Lower leg skin (tissue), 4 donors: Measurements from ENCODE around the gene CCDC14. TPM values are rescaled to one million over a fixed set of nuclear protein-coding genes. Genes with fewer than 3 reads are reported as not detected.
"Not testable (repeated sequence)": the region's sequence is repeated elsewhere in the genome, so short reads cannot be mapped to it uniquely, and the experiment has no call there.

Source experiments
- DNase-seq, 2 donors: peaks; one replicate each; pipeline ENCODE4 v3.0.0-alpha.2; 2019; ENCODE audit warnings: low spot score in 2 of 2
- H3K4me3 ChIP-seq: fragments of 200-600 bp; sonication (generic); 2 replicates; pipeline ENCODE4 v1.5.1; 2017; ENCODE audit warnings: mild to moderate bottlenecking, low read depth; ENCODE audit not compliant: poor library complexity, severe bottlenecking
- CTCF ChIP-seq, 3 donors: fragments of 450-650 bp; IDR thresholded peaks; one replicate each; pipeline ENCODE4 v1.5.1; 2016; ENCODE audit warnings: antibody characterized with exemption in 3 of 3, mild to moderate bottlenecking in 3 of 3, moderate library complexity in 2 of 3
- POLR2A ChIP-seq, 2 donors: fragments of 450-650 bp; IDR thresholded peaks; one replicate each; pipeline ENCODE4 v1.6.1; 2016 to 2017; ENCODE audit warnings: antibody characterized with exemption in 2 of 2, mild to moderate bottlenecking in 1 of 2, moderate library complexity in 1 of 2
- WGBS, 2 donors: methylation state at CpG; one replicate each; pipeline ENCODE4 v1.1.5; 2018; 5-methylcytosine and 5-hydroxymethylcytosine counted together
- intact Hi-C: fragments of 100-400 bp; cut with DNase I; formaldehyde crosslinking; loops from one replicate; pipeline ENCODE4 v1.15.0; 2023; ENCODE audit warnings: low total_unique reads
- total RNA-seq, 4 donors: library from RNA; depleted of rRNA; stranded (reverse); fragments of >200 nt; gene quantifications; one replicate each; pipeline ENCODE4 v1.1.0, GENCODE V29; 2016

CCDC14 gene
- total RNA-seq, 4 donors from 2014 or later = 9.8 to 20.1 (median 12.9) TPM

- intact Hi-C loops = no loop called here
- no peak overlapping the region for H3K4me3 ChIP-seq
- no peak for DNase-seq
- no peak for TF ChIP-seq POLR2A (IDR thresholded peaks at IDR 0.05)
- no peak for TF ChIP-seq CTCF (IDR thresholded peaks at IDR 0.05)
- WGBS, 2 donors = 82 to 85% methylated on average over 3 of the region's 3 CpGs
Measured at GRCh38 chr3:123986427-123986826, 25.4 kb upstream of the CCDC14 start.

- WGBS, 2 donors = 75 to 83% methylated on average over 3 of the region's 3 CpGs
- intact Hi-C loops = no loop called here
Measured at GRCh38 chr3:123984957-123985356, 23.9 kb upstream of the CCDC14 start.

GRCh38 chr3:123984350-123984749 is 23.3 kb upstream of the CCDC14 start:
- H3K4me3 ChIP-seq = no peak overlapping the region
- 90 to 100% methylated on average over 1 of the region's 1 CpG for WGBS, 2 donors
- no peak for DNase-seq
- intact Hi-C loops = no loop called here
- no peak for TF ChIP-seq CTCF (IDR thresholded peaks at IDR 0.05)
- no peak for TF ChIP-seq POLR2A (IDR thresholded peaks at IDR 0.05)

More at GRCh38 chr3:123984957-123985356, 23.9 kb upstream of the CCDC14 start:
- no peak for DNase-seq
- no peak overlapping the region for H3K4me3 ChIP-seq
- TF ChIP-seq CTCF (IDR thresholded peaks at IDR 0.05) (no peak), POLR2A (IDR thresholded peaks at IDR 0.05) (no peak)

GRCh38 chr3:123981317-123981716 is 20.3 kb upstream of the CCDC14 start:
- H3K4me3 ChIP-seq, DNase-seq, intact Hi-C loops: not testable (repeated sequence)
- 62 to 67% methylated on average over 4 of the region's 4 CpGs for WGBS, 2 donors

GRCh38 chr3:123980539-123980938 is 19.5 kb upstream of the CCDC14 start:
- intact Hi-C loops = no loop called here
- TF ChIP-seq POLR2A (IDR thresholded peaks at IDR 0.05) (no peak), CTCF (IDR thresholded peaks at IDR 0.05) (no peak)
- 79 to 82% methylated on average over 4 of the region's 4 CpGs for WGBS, 2 donors
- no peak for DNase-seq
- no peak overlapping the region for H3K4me3 ChIP-seq

- DNase-seq, intact Hi-C loops, H3K4me3 ChIP-seq: not testable (repeated sequence)
- WGBS, 2 donors = 17 to 24% methylated on average over 28 to 29 of the region's 29 CpGs
Measured at GRCh38 chr3:123979525-123980501, 18.8 kb upstream of the CCDC14 start.

GRCh38 chr3:123976904-123977303 is 15.9 kb upstream of the CCDC14 start:
- WGBS, 2 donors = 75 to 88% methylated on average over 7 of the region's 7 CpGs
- intact Hi-C loops, H3K4me3 ChIP-seq, DNase-seq: not testable (repeated sequence)

- intact Hi-C loops, DNase-seq, H3K4me3 ChIP-seq: not testable (repeated sequence)
- 63 to 68% methylated on average over 4 of the region's 4 CpGs for WGBS, 2 donors
Measured at GRCh38 chr3:123976181-123976898, 15.3 kb upstream of the CCDC14 start.

GRCh38 chr3:123975030-123975429 is 14.0 kb upstream of the CCDC14 start:
- WGBS, 2 donors = 83 to 84% methylated on average over 5 to 6 of the region's 7 CpGs

More at GRCh38 chr3:123975030-123975429, 14.0 kb upstream of the CCDC14 start:
- H3K4me3 ChIP-seq, DNase-seq, intact Hi-C loops: not testable (repeated sequence)
